HG02763 (cell line): ENCODE measurements around the gene LONRF2.

Experiments used
- ATAC-seq: cut with Tn5 transposase; IDR thresholded peaks from one replicate; pipeline ENCODE4 v1.9.1; 2021; ENCODE audit warnings: mild to moderate bottlenecking, moderate library complexity; ENCODE audit not compliant: unreplicated experiment

LONRF2 gene

DNA sequence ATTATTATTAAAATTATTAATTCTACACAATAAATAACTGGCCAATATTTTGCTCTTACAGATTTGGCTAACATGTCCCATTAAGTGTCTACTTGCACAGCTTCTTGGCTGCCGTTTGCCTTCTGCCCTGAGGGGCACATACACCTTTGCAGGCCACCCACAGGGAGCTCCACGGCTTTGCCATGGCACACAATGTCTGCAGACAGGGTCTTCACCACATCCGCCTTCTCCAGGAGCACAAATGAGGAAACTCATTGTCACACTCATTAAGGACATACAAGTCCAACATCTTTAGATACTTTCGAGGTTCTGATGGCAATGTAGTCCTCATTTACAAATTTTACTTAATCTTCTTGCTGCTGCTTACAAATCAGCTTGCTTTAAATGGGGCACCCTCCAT, 45.6 kb downstream of the LONRF2 start:
- no peak for ATAC-seq

DNA sequence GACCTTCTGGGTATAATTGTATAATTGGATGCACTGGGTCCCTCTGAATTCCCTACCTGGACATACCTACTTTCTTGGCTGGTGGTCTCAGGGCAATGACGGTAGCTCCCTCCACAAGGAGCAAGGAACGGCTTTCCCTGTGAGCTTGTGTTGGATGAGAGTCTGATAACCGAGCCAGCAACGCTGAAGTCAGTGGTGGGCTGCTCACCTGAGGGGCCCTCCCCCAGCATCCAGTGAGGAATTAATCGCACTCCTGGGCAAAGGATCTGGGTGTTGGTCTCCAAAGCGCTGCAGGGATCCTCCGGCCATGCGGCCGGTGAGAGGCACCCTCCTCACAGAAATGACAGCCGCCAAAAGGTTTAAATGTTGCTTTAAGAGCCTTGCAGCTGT, 47.1 kb downstream of the LONRF2 start:
- ATAC-seq, result no peak

- ATAC-seq, result no peak
Observed at GRCh38 chr2:100274566-100275199, 47.6 kb downstream of the LONRF2 start.

DNA sequence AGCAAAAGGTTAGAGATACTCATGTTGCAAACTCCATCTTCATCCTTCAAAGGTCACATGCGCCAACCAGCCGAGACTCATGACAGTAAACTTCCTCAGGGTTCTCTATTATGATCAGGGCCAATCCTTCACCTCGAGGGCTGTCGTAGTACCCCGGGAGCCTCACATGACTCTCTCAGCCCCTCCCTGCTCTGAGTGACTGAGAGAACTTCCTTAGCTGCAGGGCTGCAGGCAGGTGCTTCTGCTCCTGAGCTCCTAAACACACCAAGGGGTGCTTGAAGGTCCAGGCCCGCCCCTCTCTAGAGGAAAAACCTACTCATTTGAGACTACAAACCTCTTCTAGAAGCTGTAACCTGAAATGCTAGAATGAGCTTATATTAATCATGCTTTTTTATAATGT, 48.2 kb downstream of the LONRF2 start:
- no peak for ATAC-seq

DNA sequence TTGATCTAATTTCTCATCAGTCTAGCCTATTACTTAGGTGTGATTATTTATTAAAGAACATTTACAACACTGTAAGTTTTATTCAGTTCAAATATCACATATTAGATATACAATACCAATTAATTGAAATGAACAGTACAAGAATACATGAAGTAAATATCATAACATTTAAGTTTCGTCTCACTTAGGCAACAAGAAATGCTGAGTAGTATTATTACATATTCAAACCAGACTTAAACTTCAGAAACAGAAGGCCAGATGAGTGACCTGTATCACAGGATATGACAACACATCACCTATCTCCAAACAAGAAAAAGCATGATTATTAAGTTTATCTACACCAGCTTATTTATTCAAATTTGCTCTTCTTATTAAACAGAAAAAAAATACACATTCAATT, 48.9 kb downstream of the LONRF2 start:
- no peak for ATAC-seq

DNA sequence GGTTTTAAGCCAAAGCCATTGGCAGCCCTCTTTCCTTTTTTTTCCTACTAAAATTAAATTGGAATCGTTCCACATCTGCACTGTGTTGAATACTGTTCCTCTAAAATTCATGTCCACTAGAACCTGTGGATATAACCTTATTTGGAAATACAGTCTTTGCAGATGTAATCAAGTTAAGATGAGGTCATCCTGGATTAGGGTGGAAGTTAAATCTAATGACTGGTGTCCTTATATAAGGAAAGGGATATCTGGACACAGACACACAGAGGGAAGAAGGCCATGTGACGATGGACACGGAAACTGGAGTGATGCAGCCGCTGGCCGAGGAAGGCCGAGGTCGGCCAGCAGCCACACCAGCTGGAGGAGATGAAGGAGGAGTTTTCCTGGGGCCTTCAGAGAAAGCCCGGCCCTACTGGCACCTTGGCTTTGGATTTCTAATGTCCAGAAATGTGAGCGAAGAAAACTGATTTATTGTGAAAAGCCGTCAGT, 49.4 kb downstream of the LONRF2 start:
- ATAC-seq, result no peak

DNA sequence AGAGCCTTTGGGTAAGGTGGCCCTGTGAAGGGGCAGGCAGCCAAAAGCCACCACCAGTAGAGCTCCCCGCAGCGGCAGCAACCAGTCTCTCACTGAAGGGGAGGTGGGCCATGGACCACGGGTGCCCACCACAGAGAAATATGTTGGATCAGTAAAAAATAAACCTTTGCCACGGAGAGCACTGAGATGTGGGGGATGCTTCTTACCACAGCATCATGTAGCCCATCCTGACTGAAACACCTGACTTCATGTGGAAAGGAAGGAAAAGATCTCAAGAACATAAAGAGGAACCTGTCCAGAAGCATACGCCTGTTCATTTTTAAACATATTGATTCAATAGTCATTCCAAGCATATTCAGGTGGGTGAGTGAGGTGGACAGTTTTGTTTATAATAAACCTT, 51.1 kb downstream of the LONRF2 start:
- ATAC-seq, result no peak

GRCh38 chr2:100270381-100271146, 51.7 kb downstream of the LONRF2 start:
- no peak for ATAC-seq

DNA sequence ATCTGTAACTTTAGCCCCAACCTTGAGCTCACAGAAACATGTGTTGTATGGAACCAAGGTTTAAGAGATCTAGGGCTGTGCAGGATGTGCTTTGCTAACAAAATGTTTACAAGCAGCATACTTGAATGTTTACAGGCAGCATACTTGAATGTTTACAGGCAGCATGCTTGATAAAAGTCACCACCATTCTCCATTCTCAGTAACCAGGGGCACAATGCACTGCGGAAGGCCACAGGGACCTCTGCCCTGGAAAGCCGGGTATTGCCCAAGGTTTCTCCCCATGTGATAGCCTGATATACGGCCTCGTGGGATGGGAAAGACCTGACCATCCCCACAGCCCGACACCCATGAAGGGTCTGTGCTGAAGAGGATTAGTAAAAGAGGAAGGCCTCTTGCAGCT, 52.4 kb downstream of the LONRF2 start:
- ATAC-seq, result no peak

DNA sequence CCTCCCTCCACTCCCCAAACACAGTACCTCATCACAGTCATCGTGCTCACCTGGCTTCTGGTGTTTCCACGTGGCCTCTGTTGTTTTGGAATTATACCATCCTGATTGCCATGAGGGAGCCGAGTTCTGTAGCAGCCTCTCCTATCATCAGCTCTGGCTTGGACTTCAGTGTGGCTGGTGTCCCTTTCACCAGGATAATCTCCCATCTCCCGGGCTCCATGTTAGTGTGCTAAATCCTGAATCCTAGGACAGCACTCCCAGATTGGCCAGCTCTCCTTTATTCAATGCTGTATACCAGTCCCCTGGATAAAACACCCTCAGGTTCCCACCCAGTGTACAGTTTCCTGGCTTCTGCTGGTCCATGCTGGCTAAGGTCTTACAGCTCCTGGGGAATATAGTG, 53.3 kb downstream of the LONRF2 start:
- ATAC-seq, result no peak

- ATAC-seq, result no peak
Observed at GRCh38 chr2:100267751-100268150, 54.5 kb downstream of the LONRF2 start.

DNA sequence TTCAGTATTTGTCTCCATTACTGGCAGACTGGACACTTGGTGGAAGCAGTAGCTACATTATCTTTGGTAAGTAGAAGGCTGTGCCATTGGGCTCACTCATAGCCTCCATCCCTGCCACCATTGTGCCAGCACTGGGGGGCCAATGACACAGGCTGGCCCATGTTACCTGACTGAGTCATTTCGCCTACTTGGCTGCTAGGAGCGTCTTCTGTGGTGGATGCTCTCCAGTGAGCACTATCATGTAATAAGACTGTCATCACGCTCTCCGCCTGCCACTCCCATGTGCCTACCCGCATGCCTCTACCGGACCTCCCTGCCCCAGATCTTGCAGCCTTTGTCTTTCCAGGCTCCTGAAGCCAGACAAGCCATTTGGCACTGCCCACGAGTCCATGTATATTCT, 56.2 kb downstream of the LONRF2 start:
- ATAC-seq, result no peak

DNA sequence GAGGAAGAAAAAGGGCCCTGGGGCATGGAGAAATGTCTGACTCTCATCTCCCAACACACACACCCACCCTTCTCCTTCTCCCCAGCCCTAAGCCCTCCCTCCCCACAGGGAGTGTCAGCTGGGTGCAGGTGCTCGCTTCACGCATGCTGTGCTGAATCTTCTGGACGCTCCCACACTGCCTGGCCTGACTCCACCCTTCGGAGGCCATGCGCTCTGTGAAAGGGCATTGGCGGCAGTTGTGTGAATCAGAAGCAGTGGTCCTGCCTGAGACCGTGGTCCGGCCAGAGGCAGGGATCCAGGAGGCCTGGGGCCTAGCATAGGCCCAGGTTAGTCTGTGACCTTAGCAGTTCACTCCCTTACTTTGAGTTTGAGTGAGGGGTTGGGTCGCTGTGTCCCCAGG, 57.1 kb downstream of the LONRF2 start:
- ATAC-seq, result no peak

- no peak for ATAC-seq
Observed at GRCh38 chr2:100264651-100265050, 57.6 kb downstream of the LONRF2 start.

GRCh38 chr2:100264121-100264520, 58.2 kb downstream of the LONRF2 start:
- no peak for ATAC-seq

- no peak for ATAC-seq
Observed at GRCh38 chr2:100262555-100263320, 59.6 kb downstream of the LONRF2 start.

- ATAC-seq, result no peak
Observed at GRCh38 chr2:100262046-100262445, 60.3 kb downstream of the LONRF2 start.

DNA sequence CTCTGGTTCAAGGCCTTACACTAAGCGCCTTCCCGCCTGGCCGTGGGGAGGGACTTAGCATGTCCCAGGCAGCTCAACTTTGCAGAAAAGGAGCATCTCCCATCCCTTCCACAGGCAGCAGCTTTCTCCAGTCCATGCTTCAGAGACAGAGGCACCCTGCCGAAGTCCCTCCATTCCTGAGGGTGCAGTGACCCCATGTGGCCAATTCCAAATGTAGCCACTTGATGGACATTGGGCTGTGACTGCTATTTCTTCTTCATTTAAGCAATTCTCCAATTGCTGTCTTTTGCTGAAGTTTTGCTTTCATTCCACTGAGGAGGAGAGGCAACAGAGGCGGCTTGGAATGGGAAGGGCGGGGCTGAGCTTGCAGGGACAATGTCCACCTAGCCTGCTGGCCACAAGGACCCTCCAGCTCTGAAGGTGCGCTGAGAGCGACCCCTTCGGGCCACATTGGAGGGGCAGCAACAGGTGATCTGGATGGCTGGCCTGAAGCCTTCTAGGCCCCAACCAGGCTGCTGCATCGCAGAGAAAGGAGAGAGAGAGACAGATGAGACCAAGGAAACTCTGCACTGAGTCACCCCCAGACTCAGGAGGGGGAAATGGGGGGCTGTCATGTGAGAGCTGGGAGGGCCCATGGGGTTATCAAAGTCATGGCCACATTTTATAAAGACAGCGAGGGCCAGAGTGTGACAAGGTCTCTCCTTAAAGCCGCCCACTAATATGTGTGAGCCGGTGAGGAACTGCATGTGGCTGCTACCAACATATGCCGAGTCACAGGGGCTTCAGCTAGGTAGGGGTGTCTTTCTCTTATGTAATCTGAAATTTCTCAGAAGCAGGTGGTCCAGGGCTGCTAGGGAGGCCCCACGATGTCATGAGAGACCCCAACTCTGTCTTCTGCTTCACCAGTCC, 61.3 kb downstream of the LONRF2 start:
- no peak for ATAC-seq

GRCh38 chr2:100259106-100259505, 63.2 kb downstream of the LONRF2 start:
- no peak for ATAC-seq

GRCh38 chr2:100257939-100258338, 64.4 kb downstream of the LONRF2 start:
- no peak for ATAC-seq

GRCh38 chr2:100256849-100257248, 65.5 kb downstream of the LONRF2 start:
- no peak for ATAC-seq
